K562 (cell line): Measurements from ENCODE around the gene AZU1. TPM values are rescaled to one million over a fixed set of nuclear protein-coding genes. Genes with fewer than 3 reads are reported as not detected.

ENCODE experiments used
- CTBP1 ChIP-seq: fragments of 450-650 bp; IDR thresholded peaks from 2 replicates; pipeline ENCODE4 v1.6.1; 2016; ENCODE audit warnings: borderline replicate concordance
- ETV5 ChIP-seq: sonication (generic); formaldehyde crosslinking; IDR thresholded peaks from 2 replicates; pipeline ENCODE4 v1.4.0; 2020; ENCODE audit warnings: low read depth, mild to moderate bottlenecking, missing genetic modification reagents
- FIP1L1 ChIP-seq: fragments of 200-400 bp; formaldehyde crosslinking; IDR thresholded peaks from 2 replicates; pipeline ENCODE4 v1.6.1; 2018; ENCODE audit warnings: mild to moderate bottlenecking, low read depth, low read length; ENCODE audit not compliant: poor library complexity, severe bottlenecking
- HSF4 ChIP-seq: fragments of 250-450 bp; sonication (Bioruptor Pico); IDR thresholded peaks from 2 replicates; pipeline ENCODE4 v2.1.2; 2022; ENCODE audit warnings: mild to moderate bottlenecking, moderate library complexity, borderline replicate concordance
- NR4A1 ChIP-seq, 2 experiments: fragments of 250-450 bp in 1 of 2; fragments of 450-650 bp in 1 of 2; sonication (Bioruptor Pico) in 1 of 2; IDR thresholded peaks; 2 replicates each; pipeline versions ENCODE4 v1.4.0 to v1.6.1; 2016 to 2020; ENCODE audit warnings: mild to moderate bottlenecking in 2 of 2, missing compliant biosample characterization in 1 of 2, missing genetic modification characterization in 1 of 2, moderate library complexity in 1 of 2
- POLR3G ChIP-seq: IDR thresholded peaks from 2 replicates; pipeline ENCODE4 v1.6.1; 2011; ENCODE audit not compliant: insufficient read length, insufficient replicate concordance; ENCODE audit errors: extremely low read depth
- RB1 ChIP-seq: fragments of 450-650 bp; IDR thresholded peaks from 2 replicates; pipeline ENCODE4 v1.6.1; 2017; ENCODE audit warnings: low read depth, mild to moderate bottlenecking
- RBFOX2 ChIP-seq: fragments of 200-400 bp; formaldehyde crosslinking; IDR thresholded peaks from 2 replicates; pipeline ENCODE4 v1.6.1; 2017; ENCODE audit warnings: low read depth, mild to moderate bottlenecking, low read length, moderate library complexity
- RBM17 ChIP-seq: fragments of 200-400 bp; formaldehyde crosslinking; IDR thresholded peaks from 2 replicates; pipeline ENCODE4 v1.6.1; 2017; ENCODE audit warnings: low read depth, mild to moderate bottlenecking, low read length, borderline replicate concordance
- SAFB ChIP-seq: fragments of 200-400 bp; formaldehyde crosslinking; IDR thresholded peaks from 2 replicates; pipeline ENCODE4 v1.6.1; 2017; ENCODE audit warnings: low read depth, low read length, borderline replicate concordance
- TGIF2 ChIP-seq: sonication (generic); formaldehyde crosslinking; IDR thresholded peaks from 2 replicates; pipeline ENCODE4 v1.8.1; 2022; ENCODE audit warnings: mild to moderate bottlenecking, missing genetic modification reagents, moderate library complexity
- ZBTB8A ChIP-seq: fragments of 450-650 bp; IDR thresholded peaks from 2 replicates; pipeline ENCODE4 v1.6.1; 2018; ENCODE audit warnings: mild to moderate bottlenecking, moderate library complexity; ENCODE audit not compliant: partially characterized antibody
- ZNF121 ChIP-seq: sonication (generic); formaldehyde crosslinking; conservative IDR thresholded peaks from 2 replicates; pipeline ENCODE4 v1.8.0; 2022; ENCODE audit warnings: missing genetic modification reagents
- polyA plus RNA-seq, 8 experiments: library from polyadenylated mRNA; depleted of rRNA in 4 of 8; stranded (reverse) in 5 of 8; unstranded in 3 of 8; fragments of >200 nt; fragmentation: Nextera tagmentation in 2 of 8; fragmentation: Illumina TruSeq in 1 of 8; extraction: Ambion mirVana in 2 of 8; extraction: Trizol in 1 of 8; gene quantifications; 2 replicates each; pipeline versions ENCODE4 v1.2.1 to v1.2.3, GENCODE V29; 2011 to 2014; ENCODE audit warnings: inconsistent platforms in 1 of 8, missing spikeins in 1 of 8
- total RNA-seq, 7 experiments: library from RNA; depleted of rRNA in 6 of 7; stranded (reverse); fragments of >200 nt in 6 of 7; fragmentation: Illumina TruSeq in 2 of 7; extraction: Trizol in 2 of 7; gene quantifications; 2 replicates each; pipeline versions ENCODE4 v1.2.1 to v1.2.3, GENCODE V29; 2011 to 2021; ENCODE audit warnings: low replicate concordance in 1 of 7
- TF ChIP-seq, protein P1 (sequence below): fragments of 450-650 bp; formaldehyde crosslinking; IDR thresholded peaks from 2 replicates; pipeline ENCODE4 v1.4.0; 2022; ENCODE audit warnings: missing genetic modification characterization
- TF ChIP-seq, protein P2 (sequence below): fragments of 450-650 bp; IDR thresholded peaks from 2 replicates; pipeline ENCODE4 v1.6.1; 2016; ENCODE audit warnings: low read depth
- TF ChIP-seq, protein P3 (sequence below): fragments of 250-450 bp; sonication (Bioruptor Pico); IDR thresholded peaks from 2 replicates; pipeline ENCODE4 v1.6.1; 2021; ENCODE audit warnings: mild to moderate bottlenecking

AZU1 gene
- total and polyA plus RNA-seq, 9 of the 15 experiments (the other 6 are each of a cell fraction or from before 2014, with no cell fraction given) = 0.29 to 1.9 (median 0.59) TPM; not detected in 3

DNA sequence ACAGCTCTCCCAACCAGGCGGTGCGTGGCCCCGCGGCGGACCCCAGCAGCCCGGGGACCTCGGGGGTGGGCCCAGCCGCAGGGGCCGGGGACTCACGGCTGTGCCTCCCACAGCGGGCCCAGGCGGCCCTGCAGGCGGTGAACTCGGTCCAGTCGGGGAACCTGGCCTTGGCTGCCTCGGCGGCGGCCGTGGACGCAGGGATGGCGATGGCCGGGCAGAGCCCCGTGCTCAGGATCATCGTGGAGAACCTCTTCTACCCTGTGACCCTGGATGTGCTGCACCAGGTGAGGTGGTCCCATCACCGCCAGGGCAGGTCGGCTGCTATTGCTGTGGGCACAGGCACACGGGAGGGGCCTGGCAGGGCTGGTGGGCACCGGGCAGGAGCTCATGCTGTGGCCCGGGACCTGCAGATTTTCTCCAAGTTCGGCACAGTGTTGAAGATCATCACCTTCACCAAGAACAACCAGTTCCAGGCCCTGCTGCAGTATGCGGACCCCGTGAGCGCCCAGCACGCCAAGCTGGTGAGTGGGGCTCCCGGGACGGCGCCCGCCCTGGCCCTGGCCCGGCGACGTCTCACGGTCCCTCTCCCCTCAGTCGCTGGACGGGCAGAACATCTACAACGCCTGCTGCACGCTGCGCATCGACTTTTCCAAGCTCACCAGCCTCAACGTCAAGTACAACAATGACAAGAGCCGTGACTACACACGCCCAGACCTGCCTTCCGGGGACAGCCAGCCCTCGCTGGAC, 23.0 kb upstream of the AZU1 start (continued):
- TF ChIP-seq NR4A1 (CRISPR knock-in tag; IDR thresholded peaks at IDR 0.05) (no peak), NR4A1 (tag; IDR thresholded peaks at IDR 0.05) (no peak), HSF4 (CRISPR knock-in tag) (no peak), RBFOX2 (peak; percentile 58), ETV5 (no peak), RBM17 (no peak), FIP1L1 (peak; percentile 62), SAFB (0 out of 2 replicates have a peak, but pooled peaks have one; percentile 13), CTBP1 (no peak), RB1 (no peak), ZNF121 (no peak), ZBTB8A (no peak), POLR3G (no peak), TGIF2 (CRISPR knock-in tag) (no peak)
- TF ChIP-seq, protein P1, sequence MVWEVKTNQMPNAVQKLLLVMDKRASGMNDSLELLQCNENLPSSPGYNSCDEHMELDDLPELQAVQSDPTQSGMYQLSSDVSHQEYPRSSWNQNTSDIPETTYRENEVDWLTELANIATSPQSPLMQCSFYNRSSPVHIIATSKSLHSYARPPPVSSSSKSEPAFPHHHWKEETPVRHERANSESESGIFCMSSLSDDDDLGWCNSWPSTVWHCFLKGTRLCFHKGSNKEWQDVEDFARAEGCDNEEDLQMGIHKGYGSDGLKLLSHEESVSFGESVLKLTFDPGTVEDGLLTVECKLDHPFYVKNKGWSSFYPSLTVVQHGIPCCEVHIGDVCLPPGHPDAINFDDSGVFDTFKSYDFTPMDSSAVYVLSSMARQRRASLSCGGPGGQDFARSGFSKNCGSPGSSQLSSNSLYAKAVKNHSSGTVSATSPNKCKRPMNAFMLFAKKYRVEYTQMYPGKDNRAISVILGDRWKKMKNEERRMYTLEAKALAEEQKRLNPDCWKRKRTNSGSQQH (CRISPR knock-in tag) = no peak
- TF ChIP-seq, protein P2, sequence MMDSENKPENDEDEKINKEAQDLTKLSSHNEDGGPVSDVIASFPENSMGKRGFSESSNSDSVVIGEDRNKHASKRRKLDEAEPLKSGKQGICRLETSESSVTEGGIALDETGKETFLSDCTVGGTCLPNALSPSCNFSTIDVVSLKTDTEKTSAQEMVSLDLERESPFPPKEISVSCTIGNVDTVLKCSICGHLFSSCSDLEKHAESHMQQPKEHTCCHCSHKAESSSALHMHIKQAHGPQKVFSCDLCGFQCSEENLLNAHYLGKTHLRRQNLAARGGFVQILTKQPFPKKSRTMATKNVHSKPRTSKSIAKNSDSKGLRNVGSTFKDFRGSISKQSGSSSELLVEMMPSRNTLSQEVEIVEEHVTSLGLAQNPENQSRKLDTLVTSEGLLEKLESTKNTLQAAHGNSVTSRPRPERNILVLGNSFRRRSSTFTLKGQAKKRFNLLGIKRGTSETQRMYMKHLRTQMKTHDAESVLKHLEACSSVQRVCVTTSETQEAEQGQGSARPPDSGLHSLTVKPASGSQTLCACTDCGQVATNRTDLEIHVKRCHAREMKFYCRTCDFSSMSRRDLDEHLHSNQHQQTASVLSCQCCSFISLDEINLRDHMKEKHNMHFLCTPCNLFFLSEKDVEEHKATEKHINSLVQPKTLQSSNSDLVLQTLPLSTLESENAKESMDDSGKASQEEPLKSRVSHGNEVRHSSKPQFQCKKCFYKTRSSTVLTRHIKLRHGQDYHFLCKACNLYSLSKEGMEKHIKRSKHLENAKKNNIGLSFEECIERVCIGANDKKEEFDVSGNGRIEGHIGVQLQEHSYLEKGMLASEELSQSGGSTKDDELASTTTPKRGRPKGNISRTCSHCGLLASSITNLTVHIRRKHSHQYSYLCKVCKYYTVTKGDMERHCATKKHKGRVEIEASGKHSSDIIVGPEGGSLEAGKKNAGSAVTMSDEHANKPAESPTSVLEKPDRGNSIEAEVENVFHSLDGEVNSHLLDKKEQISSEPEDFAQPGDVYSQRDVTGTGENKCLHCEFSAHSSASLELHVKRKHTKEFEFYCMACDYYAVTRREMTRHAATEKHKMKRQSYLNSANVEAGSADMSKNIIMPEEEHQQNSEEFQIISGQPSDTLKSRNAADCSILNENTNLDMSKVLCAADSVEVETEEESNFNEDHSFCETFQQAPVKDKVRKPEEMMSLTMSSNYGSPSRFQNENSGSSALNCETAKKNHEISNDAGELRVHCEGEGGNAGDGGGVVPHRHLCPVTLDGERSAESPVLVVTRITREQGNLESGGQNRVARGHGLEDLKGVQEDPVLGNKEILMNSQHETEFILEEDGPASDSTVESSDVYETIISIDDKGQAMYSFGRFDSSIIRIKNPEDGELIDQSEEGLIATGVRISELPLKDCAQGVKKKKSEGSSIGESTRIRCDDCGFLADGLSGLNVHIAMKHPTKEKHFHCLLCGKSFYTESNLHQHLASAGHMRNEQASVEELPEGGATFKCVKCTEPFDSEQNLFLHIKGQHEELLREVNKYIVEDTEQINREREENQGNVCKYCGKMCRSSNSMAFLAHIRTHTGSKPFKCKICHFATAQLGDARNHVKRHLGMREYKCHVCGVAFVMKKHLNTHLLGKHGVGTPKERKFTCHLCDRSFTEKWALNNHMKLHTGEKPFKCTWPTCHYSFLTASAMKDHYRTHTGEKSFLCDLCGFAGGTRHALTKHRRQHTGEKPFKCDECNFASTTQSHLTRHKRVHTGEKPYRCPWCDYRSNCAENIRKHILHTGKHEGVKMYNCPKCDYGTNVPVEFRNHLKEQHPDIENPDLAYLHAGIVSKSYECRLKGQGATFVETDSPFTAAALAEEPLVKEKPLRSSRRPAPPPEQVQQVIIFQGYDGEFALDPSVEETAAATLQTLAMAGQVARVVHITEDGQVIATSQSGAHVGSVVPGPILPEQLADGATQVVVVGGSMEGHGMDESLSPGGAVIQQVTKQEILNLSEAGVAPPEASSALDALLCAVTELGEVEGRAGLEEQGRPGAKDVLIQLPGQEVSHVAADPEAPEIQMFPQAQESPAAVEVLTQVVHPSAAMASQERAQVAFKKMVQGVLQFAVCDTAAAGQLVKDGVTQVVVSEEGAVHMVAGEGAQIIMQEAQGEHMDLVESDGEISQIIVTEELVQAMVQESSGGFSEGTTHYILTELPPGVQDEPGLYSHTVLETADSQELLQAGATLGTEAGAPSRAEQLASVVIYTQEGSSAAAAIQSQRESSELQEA = no peak
- TF ChIP-seq, protein P3, sequence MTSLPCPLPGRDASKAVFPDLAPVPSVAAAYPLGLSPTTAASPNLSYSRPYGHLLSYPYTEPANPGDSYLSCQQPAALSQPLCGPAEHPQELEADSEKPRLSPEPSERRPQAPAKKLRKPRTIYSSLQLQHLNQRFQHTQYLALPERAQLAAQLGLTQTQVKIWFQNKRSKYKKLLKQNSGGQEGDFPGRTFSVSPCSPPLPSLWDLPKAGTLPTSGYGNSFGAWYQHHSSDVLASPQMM = no peak
